HUES6 (cell line): ENCODE data around the gene SPATA31C2.

Experiments used
- H3K27ac ChIP-seq: 2 replicates; pipeline ENCODE4 v1.7.0; 2013; ENCODE audit warnings: low read depth, mild to moderate bottlenecking, low read length, inconsistent platforms
- H3K27me3 ChIP-seq: 2 replicates; pipeline ENCODE4 v1.6.1; 2013; ENCODE audit warnings: low read length; ENCODE audit not compliant: control insufficient read depth, insufficient read depth
- H3K36me3 ChIP-seq: 2 replicates; pipeline ENCODE4 v1.6.1; 2013; ENCODE audit warnings: low read length; ENCODE audit not compliant: control insufficient read depth, insufficient read depth
- H3K4me1 ChIP-seq: 2 replicates; pipeline ENCODE4 v1.6.1; 2013; ENCODE audit warnings: low read length; ENCODE audit not compliant: control insufficient read depth, insufficient read depth
- H3K4me3 ChIP-seq: 2 replicates; pipeline ENCODE4 v1.5.1; 2013; ENCODE audit warnings: low read depth, low read length
- H3K9ac ChIP-seq: one replicate; pipeline ENCODE4 v1.6.1; 2013; ENCODE audit warnings: mild to moderate bottlenecking, low read length
- H3K9me3 ChIP-seq: 2 replicates; pipeline ENCODE4 v1.6.1; 2013; ENCODE audit warnings: low read depth, low read length; ENCODE audit not compliant: control insufficient read depth, insufficient read depth

Gene SPATA31C2

GRCh38 chr9:88087906-88088305 is 50.4 kb downstream of the SPATA31C2 start:
- Histone ChIP-seq H3K27me3 (no peaks in the 10 kb centered on the region), H3K4me1 (peaks cover 9% of the 10 kb centered on the region; the same call in 1 of the 2 replicates), H3K9ac (no peak overlapping the region)

GRCh38 chr9:88085476-88085875 is 52.8 kb downstream of the SPATA31C2 start:
- H3K4me3 ChIP-seq = no peak overlapping the region
- H3K9ac ChIP-seq = no peak overlapping the region
- no peaks in the 10 kb centered on the region for H3K9me3 ChIP-seq
- peaks cover 9% of the 10 kb centered on the region; the same call in 1 of the 2 replicates for H3K4me1 ChIP-seq
- no peaks in the 10 kb centered on the region for H3K36me3 ChIP-seq
- no peak overlapping the region for H3K27ac ChIP-seq
- H3K27me3 ChIP-seq = no peaks in the 10 kb centered on the region

More at GRCh38 chr9:88087906-88088305, 50.4 kb downstream of the SPATA31C2 start:
- Histone ChIP-seq H3K27ac (no peak overlapping the region), H3K4me3 (no peak overlapping the region), H3K9me3 (no peaks in the 10 kb centered on the region), H3K36me3 (no peaks in the 10 kb centered on the region)

GRCh38 chr9:88084357-88085183 is 53.7 kb downstream of the SPATA31C2 start:
- no peak overlapping the region for H3K27ac ChIP-seq
- no peaks in the 10 kb centered on the region for H3K9me3 ChIP-seq
- H3K4me1 ChIP-seq = 0 out of 2 replicates have a peak, but pooled peaks cover under 1% of the 10 kb centered on the region
- no peak overlapping the region for H3K4me3 ChIP-seq
- no peaks in the 10 kb centered on the region for H3K36me3 ChIP-seq
- no peaks in the 10 kb centered on the region for H3K27me3 ChIP-seq
- H3K9ac ChIP-seq = no peak overlapping the region
